Right cardiac atrium (tissue), 5 donors: ENCODE measurements around the gene BDKRB1. TPM values are rescaled to one million over a fixed set of nuclear protein-coding genes. Genes with fewer than 3 reads are reported as not detected.
A peak's percentile ranks its signal among the peaks of the same experiment; 100 is the strongest.
"Not testable (repeated sequence)": the region's sequence is repeated elsewhere in the genome, so short reads cannot be mapped to it uniquely, and the experiment has no call there.

ENCODE experiments used
- ATAC-seq, 2 donors: fragments of 200-7000 bp; cut with Tn5 transposase; one replicate each; pipeline versions ENCODE4 v1.8.0 to v1.9.1; 2020; ENCODE audit warnings: moderate library complexity in 2 of 2, mild to moderate bottlenecking in 1 of 2
- DNase-seq, 3 donors: peaks; one replicate each; pipeline ENCODE4 v3.0.0-alpha.2; 2020
- H3K27ac ChIP-seq: one replicate; pipeline ENCODE4 v1.5.1; 2013; ENCODE audit warnings: mild to moderate bottlenecking, low read length, control low read depth, moderate library complexity
- H3K27me3 ChIP-seq: one replicate; pipeline ENCODE4 v1.6.1; 2013; ENCODE audit not compliant: control insufficient read depth, insufficient read depth
- H3K4me1 ChIP-seq: one replicate; pipeline ENCODE4 v1.6.1; 2013; ENCODE audit warnings: low read length; ENCODE audit not compliant: control insufficient read depth, insufficient read depth
- H3K4me3 ChIP-seq: one replicate; pipeline ENCODE4 v1.5.1; 2013; ENCODE audit warnings: low read length, control low read depth
- H3K9me3 ChIP-seq: one replicate; pipeline ENCODE4 v1.6.1; 2013; ENCODE audit warnings: low read length; ENCODE audit not compliant: control insufficient read depth
- WGBS: extraction: QIAGEN DNeasy Blood & Tissue Kit; methylation state at CpG from one replicate; pipeline ENCODE4 v1.1.7; 2013; 5-methylcytosine and 5-hydroxymethylcytosine counted together
- intact Hi-C, 4 donors: fragments of 100-400 bp; cut with DNase I; formaldehyde crosslinking; loops; one replicate each; pipeline versions ENCODE4 v1.11.0 to v1.14.0; 2022 to 2023
- polyA plus RNA-seq: library from polyadenylated mRNA; stranded (reverse); fragments of 200-250 nt; gene quantifications from one replicate; pipeline ENCODE4 v1.2.3, GENCODE V29; 2013
- total RNA-seq, 4 donors: library from RNA; stranded (reverse); fragmentation: NEBNext Ultra II Directional; extraction: Animal tissue kit (Norgen Biotek cat#: 25700); gene quantifications; one replicate each; pipeline ENCODE4 v1.2.1, GENCODE V29; 2021
- donor health status: healthy with polysubstance abuse.
- donor health status: DM: no; HTN: yes; CAD: no.
- donor health status: DM: no; HTN: no; CAD: no.
- donor health status: DM: no; HTN: yes; CAD: no; lungs with severe emphysema.
- donor health status: DM: yes; HTN: yes; CAD: no.

The BDKRB1 gene
- total and polyA plus RNA-seq, 5 donors, result 0.18 TPM; not detected in 4

DNA sequence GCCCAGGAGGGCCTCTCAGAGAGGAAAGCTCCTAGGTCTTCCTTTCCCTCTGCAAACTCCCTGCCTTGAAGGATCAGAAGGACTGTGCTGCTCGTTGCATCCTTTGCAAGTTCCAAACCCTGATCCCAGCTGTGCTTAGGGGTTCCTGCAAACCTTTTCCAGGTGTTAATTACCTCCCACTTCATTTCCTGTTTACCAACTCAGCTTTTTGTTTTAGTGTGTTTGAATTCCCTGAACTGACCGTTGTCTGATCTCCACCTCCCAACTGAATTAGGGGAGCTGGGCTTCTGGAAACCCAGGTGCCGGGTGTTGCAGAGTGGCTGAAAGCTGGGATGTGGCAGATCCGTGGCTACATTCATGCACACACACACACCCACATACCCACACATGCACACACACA is 20.6 kb upstream of the BDKRB1 start:
- Histone ChIP-seq H3K27ac (no peak overlapping the region), H3K4me1 (no peaks in the 10 kb centered on the region), H3K4me3 (no peak overlapping the region), H3K9me3 (no peaks in the 10 kb centered on the region), H3K27me3 (no peaks in the 10 kb centered on the region)
- ATAC-seq (no peak), DNase-seq (no peak)
- intact Hi-C loops, result no loop called here
- WGBS, result 70% methylated on average over 4 of the region's 4 CpGs

DNA sequence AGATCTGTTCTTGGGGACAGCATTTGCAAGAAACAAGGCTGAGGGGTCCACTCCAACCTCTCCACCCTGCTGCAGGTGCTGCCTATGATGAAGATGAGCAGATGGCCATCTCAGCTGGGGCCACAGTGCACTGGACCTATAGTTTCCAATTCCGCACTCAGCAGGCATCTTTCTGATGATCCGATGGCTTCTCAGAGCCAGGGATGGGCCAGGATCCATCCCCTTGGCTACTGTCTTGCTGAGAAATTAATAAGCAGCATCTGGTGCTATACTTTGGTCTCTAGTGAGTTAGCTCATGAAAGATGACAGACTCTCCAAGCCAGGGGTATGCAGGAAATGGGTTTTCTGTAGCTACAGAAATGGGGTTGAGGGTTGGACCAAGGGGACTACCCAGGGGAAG is 18.4 kb upstream of the BDKRB1 start:
- Histone ChIP-seq H3K4me1 (no peaks in the 10 kb centered on the region), H3K9me3 (no peaks in the 10 kb centered on the region), H3K27me3 (no peaks in the 10 kb centered on the region), H3K27ac (no peak overlapping the region), H3K4me3 (no peak overlapping the region)
- DNase-seq (no peak), ATAC-seq (no peak)
- intact Hi-C loops, result no loop called here
- WGBS, result 89% methylated on average over 2 of the region's 2 CpGs

GRCh38 chr14:96238676-96239265 is 17.2 kb upstream of the BDKRB1 start:
- no peaks in the 10 kb centered on the region for H3K27me3 ChIP-seq
- no peaks in the 10 kb centered on the region for H3K4me1 ChIP-seq
- no peaks in the 10 kb centered on the region for H3K9me3 ChIP-seq
- intact Hi-C loops, result no loop called here
- WGBS, result 67% methylated on average over 7 of the region's 7 CpGs
- ATAC-seq, result no peak
- DNase-seq, result no peak
- H3K4me3 ChIP-seq, result no peak overlapping the region
- H3K27ac ChIP-seq, result no peak overlapping the region

- H3K9me3 ChIP-seq, result no peaks in the 10 kb centered on the region
- no peak overlapping the region for H3K27ac ChIP-seq
- no peaks in the 10 kb centered on the region for H3K4me1 ChIP-seq
- 38% methylated on average over 9 of the region's 9 CpGs for WGBS
- no peak overlapping the region for H3K4me3 ChIP-seq
- intact Hi-C loops, result no loop called here
- H3K27me3 ChIP-seq, result no peaks in the 10 kb centered on the region
- DNase-seq (no peak), ATAC-seq (no peak)
Observed at GRCh38 chr14:96239711-96240141, 16.3 kb upstream of the BDKRB1 start.

DNA sequence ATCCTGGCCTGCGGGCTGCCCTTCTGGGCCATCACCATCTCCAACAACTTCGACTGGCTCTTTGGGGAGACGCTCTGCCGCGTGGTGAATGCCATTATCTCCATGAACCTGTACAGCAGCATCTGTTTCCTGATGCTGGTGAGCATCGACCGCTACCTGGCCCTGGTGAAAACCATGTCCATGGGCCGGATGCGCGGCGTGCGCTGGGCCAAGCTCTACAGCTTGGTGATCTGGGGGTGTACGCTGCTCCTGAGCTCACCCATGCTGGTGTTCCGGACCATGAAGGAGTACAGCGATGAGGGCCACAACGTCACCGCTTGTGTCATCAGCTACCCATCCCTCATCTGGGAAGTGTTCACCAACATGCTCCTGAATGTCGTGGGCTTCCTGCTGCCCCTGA is 15.4 kb upstream of the BDKRB1 start:
- Histone ChIP-seq H3K9me3 (no peaks in the 10 kb centered on the region), H3K27ac (no peak overlapping the region), H3K27me3 (no peaks in the 10 kb centered on the region), H3K4me1 (no peaks in the 10 kb centered on the region), H3K4me3 (no peak overlapping the region)
- WGBS, result 94% methylated on average over 18 of the region's 18 CpGs
- intact Hi-C loops, result no loop called here
- no peak for DNase-seq
- ATAC-seq, result no peak

- no peak for ATAC-seq
- H3K4me1 ChIP-seq, result no peaks in the 10 kb centered on the region
Observed at GRCh38 chr14:96242126-96242525, 13.9 kb upstream of the BDKRB1 start.

GRCh38 chr14:96243785-96244184 is 12.2 kb upstream of the BDKRB1 start:
- H3K27ac ChIP-seq, result no peak overlapping the region
- no peaks in the 10 kb centered on the region for H3K4me1 ChIP-seq
- DNase-seq (no peak), ATAC-seq (no peak)
- intact Hi-C loops, result no loop called here
- H3K9me3 ChIP-seq, result no peaks in the 10 kb centered on the region
- H3K27me3 ChIP-seq, result no peaks in the 10 kb centered on the region
- no peak overlapping the region for H3K4me3 ChIP-seq
- WGBS, result 67% methylated on average over 5 of the region's 5 CpGs

More at GRCh38 chr14:96242126-96242525, 13.9 kb upstream of the BDKRB1 start:
- intact Hi-C loops, result no loop called here
- Histone ChIP-seq H3K4me3 (no peak overlapping the region), H3K27ac (no peak overlapping the region), H3K9me3 (no peaks in the 10 kb centered on the region), H3K27me3 (no peaks in the 10 kb centered on the region)
- DNase-seq, result no peak
- 97% methylated on average over 10 of the region's 10 CpGs for WGBS

- H3K9me3 ChIP-seq, H3K27me3 ChIP-seq, H3K4me3 ChIP-seq, ATAC-seq, H3K4me1 ChIP-seq, intact Hi-C loops, H3K27ac ChIP-seq, DNase-seq: not testable (repeated sequence)
- 92% methylated on average over 3 of the region's 3 CpGs for WGBS
Observed at GRCh38 chr14:96245074-96245473, 10.9 kb upstream of the BDKRB1 start.

- Histone ChIP-seq H3K27me3 (no peaks in the 10 kb centered on the region), H3K4me3 (no peak overlapping the region), H3K4me1 (no peaks in the 10 kb centered on the region), H3K9me3 (no peaks in the 10 kb centered on the region), H3K27ac (no peak overlapping the region)
- intact Hi-C loops, result no loop called here
- no peak for ATAC-seq
- no peak for DNase-seq
- WGBS, result 89% methylated on average over 3 of the region's 3 CpGs
Observed at GRCh38 chr14:96245710-96246538, 10.1 kb upstream of the BDKRB1 start.

DNA sequence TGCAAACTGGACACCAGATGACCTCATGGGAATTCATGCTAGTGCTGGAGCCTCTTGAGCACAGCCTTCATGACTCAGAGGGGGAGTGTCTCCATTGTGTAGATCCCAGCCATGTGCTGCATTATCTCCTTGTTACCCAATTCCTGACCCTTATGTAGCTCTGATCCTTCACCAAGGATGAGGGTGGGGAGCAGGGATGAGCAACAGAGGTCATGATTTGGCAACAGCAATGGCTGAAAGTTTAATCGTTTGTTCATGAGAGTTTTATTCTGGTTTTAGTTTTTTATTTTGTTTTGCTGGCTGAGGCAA is 9.5 kb upstream of the BDKRB1 start:
- ATAC-seq (peak; percentile 35 to 43), DNase-seq (no peak)
- 75% methylated on average over 1 of the region's 1 CpG for WGBS
- no peak overlapping the region for H3K4me3 ChIP-seq
- intact Hi-C loops, result no loop called here
- no peaks in the 10 kb centered on the region for H3K4me1 ChIP-seq
- H3K27ac ChIP-seq, result no peak overlapping the region
- no peaks in the 10 kb centered on the region for H3K27me3 ChIP-seq
- no peaks in the 10 kb centered on the region for H3K9me3 ChIP-seq

GRCh38 chr14:96247031-96247430 is 9.0 kb upstream of the BDKRB1 start:
- no peak for DNase-seq
- Histone ChIP-seq H3K27ac (no peak overlapping the region), H3K9me3 (no peaks in the 10 kb centered on the region), H3K27me3 (no peaks in the 10 kb centered on the region), H3K4me3 (no peak overlapping the region), H3K4me1 (no peaks in the 10 kb centered on the region)
- intact Hi-C loops, result no loop called here
- WGBS, result 92% methylated on average over 6 of the region's 6 CpGs
- no peak for ATAC-seq
